Keratinocyte (primary cell): ENCODE data around the gene SOWAHB. TPM values are rescaled to one million over a fixed set of nuclear protein-coding genes. Genes with fewer than 3 reads are reported as not detected.

Source experiments
- DNase-seq: peaks from one replicate; pipeline ENCODE4 v3.0.0-alpha.2; 2011; ENCODE audit warnings: low read depth, missing footprints, low spot score
- FAIRE-seq: peaks from 2 replicates; lab custom pipeline; 2011; peaks lifted over from hg19 to GRCh38; lab: Jason Lieb, UNC
- H2AFZ ChIP-seq: 2 replicates; pipeline ENCODE4 v1.6.0; 2012; ENCODE audit warnings: low read length, control low read depth, inconsistent platforms; ENCODE audit not compliant: control insufficient read depth
- H3K27ac ChIP-seq: 2 replicates; pipeline ENCODE4 v1.5.1; 2011; ENCODE audit warnings: low read length; ENCODE audit not compliant: control insufficient read depth, insufficient read depth
- H3K27me3 ChIP-seq: 3 replicates; pipeline ENCODE4 v1.6.0; 2011; ENCODE audit warnings: low read length; ENCODE audit not compliant: control insufficient read depth, insufficient read depth; ENCODE audit errors: extremely low read depth
- H3K36me3 ChIP-seq, 2 experiments: 2 replicates in 1 of 2; 3 replicates in 1 of 2; pipeline ENCODE4 v1.5.1; 2011; ENCODE audit warnings: low read length in 2 of 2, mild to moderate bottlenecking in 1 of 2; ENCODE audit not compliant: control insufficient read depth in 2 of 2, insufficient read depth in 2 of 2; ENCODE audit errors: extremely low read depth in 1 of 2
- H3K4me1 ChIP-seq: 3 replicates; pipeline ENCODE4 v1.5.1; 2011; ENCODE audit warnings: low read length; ENCODE audit not compliant: control insufficient read depth, insufficient read depth; ENCODE audit errors: extremely low read depth
- H3K4me2 ChIP-seq: 3 replicates; pipeline ENCODE4 v1.6.0; 2011; ENCODE audit warnings: low read depth, low read length; ENCODE audit not compliant: control insufficient read depth, insufficient read depth; ENCODE audit errors: extremely low read depth
- H3K4me3 ChIP-seq, 3 experiments: fragments of 200-600 bp in 1 of 3; sonication (generic) in 1 of 3; 2 replicates in 2 of 3; 3 replicates in 1 of 3; pipeline ENCODE4 v1.5.1; 2011 to 2016; ENCODE audit warnings: low read length in 3 of 3, mild to moderate bottlenecking in 3 of 3, control low read depth in 2 of 3, inconsistent platforms in 1 of 3, low read depth in 1 of 3, mixed read lengths in 1 of 3, mixed run types in 1 of 3, moderate library complexity in 1 of 3; ENCODE audit not compliant: control insufficient read depth in 2 of 3, insufficient read depth in 2 of 3; ENCODE audit errors: extremely low read depth in 1 of 3
- H3K79me2 ChIP-seq: 2 replicates; pipeline ENCODE4 v1.6.0; 2012; ENCODE audit warnings: low read length; ENCODE audit not compliant: control insufficient read depth, insufficient read depth
- H3K9ac ChIP-seq: 3 replicates; pipeline ENCODE4 v1.6.0; 2011; ENCODE audit warnings: low read length; ENCODE audit not compliant: control insufficient read depth, insufficient read depth; ENCODE audit errors: extremely low read depth
- H3K9me1 ChIP-seq: 3 replicates; pipeline ENCODE4 v1.6.0; 2011; ENCODE audit warnings: low read length; ENCODE audit not compliant: control insufficient read depth, insufficient read depth; ENCODE audit errors: extremely low read depth
- H3K9me3 ChIP-seq: 2 replicates; pipeline ENCODE4 v1.5.1; 2012; ENCODE audit warnings: low read depth, low read length; ENCODE audit not compliant: control insufficient read depth
- H4K20me1 ChIP-seq: 3 replicates; pipeline ENCODE4 v1.6.0; 2011; ENCODE audit warnings: low read length; ENCODE audit not compliant: control insufficient read depth, insufficient read depth; ENCODE audit errors: extremely low read depth
- EZH2 ChIP-seq: IDR thresholded peaks from one replicate; pipeline ENCODE4 v1.6.1; 2012; ENCODE audit warnings: inconsistent platforms, mild to moderate bottlenecking, low read length, moderate library complexity
- dilution Hi-C: fragments of 300-500 bp; cut with MboI; formaldehyde crosslinking; loops from one replicate; pipeline ENCODE4 v1.7.0; 2020; ENCODE audit warnings: low sequenced_read_pairs; ENCODE audit not compliant: extremely low pct_ligation_motif_present
- polyA plus RNA-seq, 5 experiments: library from polyadenylated mRNA; depleted of rRNA in 3 of 5; stranded (reverse) in 3 of 5; stranded (forward) in 1 of 5; unstranded in 1 of 5; fragments of >200 nt; gene quantifications; 1 replicate in 1 of 5; 2 replicates in 3 of 5; 3 replicates in 1 of 5; pipeline versions ENCODE4 v1.2.1 to v1.2.3, GENCODE V29; 2011 to 2012; ENCODE audit warnings: missing spikeins in 2 of 5, low read depth in 1 of 5, low replicate concordance in 1 of 5
- TF ChIP-seq, protein P1 (sequence below), 3 experiments: IDR thresholded peaks in 1 of 3; conservative IDR thresholded peaks in 1 of 3; optimal IDR thresholded peaks in 1 of 3; 2 replicates in 2 of 3; 3 replicates in 1 of 3; pipeline versions ENCODE3 to v1.5.1; 2011; ENCODE audit warnings: low read length in 3 of 3, mild to moderate bottlenecking in 3 of 3, moderate library complexity in 2 of 3, control low read depth in 1 of 3, inconsistent platforms in 1 of 3; ENCODE audit not compliant: insufficient read depth in 2 of 3; ENCODE audit errors: extremely low read depth in 1 of 3

Gene SOWAHB
- polyA plus RNA-seq, 1 donor (not counting 4 experiments of a cell fraction or from before 2014, with no cell fraction given), result 0.18 TPM

DNA sequence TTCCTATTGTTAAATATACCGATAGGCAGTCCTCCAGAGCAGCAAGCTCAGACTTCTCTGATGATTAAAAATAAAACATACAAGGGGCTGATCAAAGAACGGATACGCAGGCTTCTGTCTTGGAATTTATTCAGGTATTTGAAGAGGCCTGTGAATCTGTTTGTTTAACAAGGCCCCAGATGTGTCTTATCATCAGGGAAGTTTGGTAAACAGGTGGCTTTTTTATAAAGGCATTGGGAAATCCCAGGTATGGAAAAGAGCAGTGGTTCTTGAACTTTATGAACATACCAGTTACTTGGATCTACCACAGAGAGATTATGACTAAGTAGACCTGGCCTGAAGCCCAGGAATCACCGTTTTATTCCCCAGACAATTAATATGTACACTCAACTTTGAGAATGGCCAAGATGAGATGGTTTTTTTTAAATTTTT is 47.9 kb downstream of the SOWAHB start:
- dilution Hi-C loops, result no loop called here
- peak; percentile 66 for DNase-seq
- Histone ChIP-seq H3K36me3 (no peaks in the 10 kb centered on the region), H3K9me3 (no peaks in the 10 kb centered on the region), H3K4me2 (no peak overlapping the region), H4K20me1 (no peaks in the 10 kb centered on the region), H3K79me2 (no peaks in the 10 kb centered on the region), H3K4me1 (peaks cover 5% of the 10 kb centered on the region), H3K27ac (no peak overlapping the region), H2AFZ (no peak overlapping the region), H3K27me3 (peaks cover 9% of the 10 kb centered on the region), H3K9me1 (no peaks in the 10 kb centered on the region), H3K9ac (no peak overlapping the region), H3K4me3 (no peak overlapping the region)
- TF ChIP-seq, protein P1, sequence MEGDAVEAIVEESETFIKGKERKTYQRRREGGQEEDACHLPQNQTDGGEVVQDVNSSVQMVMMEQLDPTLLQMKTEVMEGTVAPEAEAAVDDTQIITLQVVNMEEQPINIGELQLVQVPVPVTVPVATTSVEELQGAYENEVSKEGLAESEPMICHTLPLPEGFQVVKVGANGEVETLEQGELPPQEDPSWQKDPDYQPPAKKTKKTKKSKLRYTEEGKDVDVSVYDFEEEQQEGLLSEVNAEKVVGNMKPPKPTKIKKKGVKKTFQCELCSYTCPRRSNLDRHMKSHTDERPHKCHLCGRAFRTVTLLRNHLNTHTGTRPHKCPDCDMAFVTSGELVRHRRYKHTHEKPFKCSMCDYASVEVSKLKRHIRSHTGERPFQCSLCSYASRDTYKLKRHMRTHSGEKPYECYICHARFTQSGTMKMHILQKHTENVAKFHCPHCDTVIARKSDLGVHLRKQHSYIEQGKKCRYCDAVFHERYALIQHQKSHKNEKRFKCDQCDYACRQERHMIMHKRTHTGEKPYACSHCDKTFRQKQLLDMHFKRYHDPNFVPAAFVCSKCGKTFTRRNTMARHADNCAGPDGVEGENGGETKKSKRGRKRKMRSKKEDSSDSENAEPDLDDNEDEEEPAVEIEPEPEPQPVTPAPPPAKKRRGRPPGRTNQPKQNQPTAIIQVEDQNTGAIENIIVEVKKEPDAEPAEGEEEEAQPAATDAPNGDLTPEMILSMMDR (optimal IDR thresholded peaks at IDR 0.05 in 1 of 3, IDR thresholded peaks at IDR 0.05 in 1 of 3, conservative IDR thresholded peaks at IDR 0.05 in 1 of 3; ENCODE audit: extremely low read depth in 1 of 3, insufficient read depth in 2 of 3, low read length in 3 of 3), result no peak
- TF ChIP-seq EZH2, result no peak
- peak; percentile 69 for FAIRE-seq

Other genes with a start within 250 kb of the SOWAHB start
- 68.3 to 99.3 TPM (median 89.2 TPM) in 3 replicates for gene SEPTIN11, start 51.6 kb upstream of the SOWAHB start, polyA plus RNA-seq
- 84.6 to 261 TPM (median 150 TPM) in 3 replicates for gene CCNI, start 177.8 kb upstream of the SOWAHB start, polyA plus RNA-seq